T-helper 9 cell (primary cell): ENCODE results near the gene FERMT1.
"Not testable (repeated sequence)": the region's sequence is repeated elsewhere in the genome, so short reads cannot be mapped to it uniquely, and the experiment has no call there.

Source experiments
- DNase-seq: peaks from one replicate; pipeline ENCODE4 v3.0.0-alpha.2; 2020

The FERMT1 gene

GRCh38 chr20:6066582-6066981 is 56.2 kb downstream of the FERMT1 start:
- no peak for DNase-seq

- no peak for DNase-seq
These were observed 61.3 kb downstream of the FERMT1 start for GRCh38 chr20:6061544-6061943.

- DNase-seq: no peak
These were observed 62.6 kb downstream of the FERMT1 start for GRCh38 chr20:6060213-6060612.

GRCh38 chr20:6058684-6059295 is 64.0 kb downstream of the FERMT1 start:
- no peak for DNase-seq

- DNase-seq: no peak
These were observed 65.1 kb downstream of the FERMT1 start for GRCh38 chr20:6057691-6058090.

GRCh38 chr20:6057139-6057538 is 65.7 kb downstream of the FERMT1 start:
- no peak for DNase-seq

- no peak for DNase-seq
These were observed 66.8 kb downstream of the FERMT1 start for GRCh38 chr20:6055981-6056569.

GRCh38 chr20:6055161-6055783 is 67.6 kb downstream of the FERMT1 start:
- DNase-seq: no peak

GRCh38 chr20:6054689-6055051 is 68.2 kb downstream of the FERMT1 start:
- not testable (repeated sequence) for DNase-seq

- no peak for DNase-seq
These were observed 68.8 kb downstream of the FERMT1 start, which contains the start of gene LRRN4 for GRCh38 chr20:6053776-6054688. Gene LRRN4 (minus strand): TSS chr20:6054060. CDS start chr20:6052799, 1,261 bp downstream.

- no peak for DNase-seq
These were observed 69.6 kb downstream of the FERMT1 start for GRCh38 chr20:6053064-6053775.

GRCh38 chr20:6051505-6051904 is 71.3 kb downstream of the FERMT1 start:
- no peak for DNase-seq

- no peak for DNase-seq
These were observed 74.4 kb downstream of the FERMT1 start for GRCh38 chr20:6048391-6048790.

GRCh38 chr20:6046432-6046831 is 76.4 kb downstream of the FERMT1 start:
- DNase-seq: no peak

GRCh38 chr20:6045566-6045965 is 77.3 kb downstream of the FERMT1 start:
- DNase-seq: no peak

- DNase-seq: no peak
These were observed 78.7 kb downstream of the FERMT1 start for GRCh38 chr20:6044115-6044514.

GRCh38 chr20:6041808-6042265 is 81.0 kb downstream of the FERMT1 start:
- DNase-seq: no peak

GRCh38 chr20:6040958-6041807 is 81.6 kb downstream of the FERMT1 start:
- no peak for DNase-seq

GRCh38 chr20:6040540-6040939 is 82.3 kb downstream of the FERMT1 start:
- no peak for DNase-seq

- DNase-seq: no peak
These were observed 83.1 kb downstream of the FERMT1 start for GRCh38 chr20:6039766-6040165.

- DNase-seq: no peak
These were observed 84.6 kb downstream of the FERMT1 start for GRCh38 chr20:6038256-6038655.

- no peak for DNase-seq
These were observed 85.7 kb downstream of the FERMT1 start for GRCh38 chr20:6037082-6037481.
